HG02571 (cell line): Measurements from ENCODE around the gene BAD.

Experiments used
- ATAC-seq: cut with Tn5 transposase; IDR thresholded peaks from one replicate; pipeline ENCODE4 v1.9.1; 2021; ENCODE audit warnings: mild to moderate bottlenecking, moderate library complexity; ENCODE audit not compliant: unreplicated experiment

The BAD gene

DNA sequence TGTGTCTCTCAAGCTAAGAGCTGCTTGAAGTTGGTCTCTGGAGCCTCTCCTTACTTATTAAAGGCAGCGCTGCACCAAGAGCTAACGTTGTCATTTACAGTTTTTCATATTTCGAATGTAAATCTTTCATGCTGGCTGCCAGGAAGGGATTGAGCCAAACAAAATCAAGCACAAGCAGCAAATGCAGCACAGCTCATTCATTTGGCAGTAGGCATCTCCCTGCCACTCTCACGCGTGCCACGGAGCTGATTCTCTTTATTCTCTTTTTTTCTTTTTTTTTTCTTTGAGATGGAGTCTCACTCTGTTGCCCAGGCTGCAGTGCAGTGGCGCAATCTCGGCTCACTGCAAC is 51.5 kb downstream of the BAD start:
- ATAC-seq: no peak

DNA sequence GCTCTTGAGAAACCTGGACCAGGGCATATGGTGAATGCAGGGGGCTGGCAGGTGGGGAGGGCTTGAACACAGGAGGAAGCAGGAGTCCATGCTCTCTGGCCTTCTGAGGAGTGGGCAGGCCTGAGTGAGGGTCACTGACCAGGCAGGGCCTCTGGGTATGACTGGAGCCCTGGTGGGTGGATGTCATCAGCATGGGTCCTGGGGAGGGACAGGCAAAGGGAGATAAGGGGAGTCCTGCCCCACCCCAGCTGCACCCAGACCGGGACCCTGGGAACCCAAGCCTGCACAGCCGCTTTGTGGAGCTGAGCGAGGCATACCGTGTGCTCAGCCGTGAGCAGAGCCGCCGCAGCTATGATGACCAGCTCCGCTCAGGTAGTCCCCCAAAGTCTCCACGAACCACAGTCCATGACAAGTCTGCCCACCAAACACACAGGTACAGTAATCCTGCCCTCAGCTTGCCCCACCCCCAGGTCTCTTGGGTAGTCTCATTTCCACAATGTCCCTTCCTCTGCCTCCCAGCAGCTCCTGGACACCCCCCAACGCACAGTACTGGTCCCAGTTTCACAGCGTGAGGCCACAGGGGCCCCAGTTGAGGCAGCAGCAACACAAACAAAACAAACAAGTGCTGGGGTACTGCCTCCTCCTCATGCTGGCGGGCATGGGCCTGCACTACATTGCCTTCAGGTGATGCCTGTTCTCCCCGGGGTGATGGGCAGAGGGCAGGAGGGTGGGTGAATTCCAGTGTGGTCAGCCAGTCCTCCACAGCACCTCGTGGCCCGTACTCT is 52.1 kb downstream of the BAD start:
- ATAC-seq: no peak

DNA sequence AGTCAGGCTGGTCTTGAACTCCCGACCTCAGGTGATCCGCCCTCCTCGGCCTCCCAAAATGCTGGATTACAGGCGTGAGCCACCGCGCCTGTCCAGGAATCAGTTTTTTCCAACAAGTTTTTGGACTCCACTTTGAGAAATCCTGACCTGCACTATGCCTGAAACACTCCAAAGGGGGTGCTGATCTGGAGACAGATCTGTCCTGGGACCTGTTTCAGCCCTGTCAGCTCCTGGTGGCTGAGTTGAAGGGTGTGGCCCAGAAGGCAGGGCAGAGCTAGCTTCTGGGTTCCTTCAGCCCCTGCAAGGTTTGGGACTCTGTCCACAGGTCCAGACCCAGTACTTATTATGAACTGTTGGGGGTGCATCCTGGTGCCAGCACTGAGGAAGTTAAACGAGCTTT is 52.9 kb downstream of the BAD start:
- no peak for ATAC-seq

DNA sequence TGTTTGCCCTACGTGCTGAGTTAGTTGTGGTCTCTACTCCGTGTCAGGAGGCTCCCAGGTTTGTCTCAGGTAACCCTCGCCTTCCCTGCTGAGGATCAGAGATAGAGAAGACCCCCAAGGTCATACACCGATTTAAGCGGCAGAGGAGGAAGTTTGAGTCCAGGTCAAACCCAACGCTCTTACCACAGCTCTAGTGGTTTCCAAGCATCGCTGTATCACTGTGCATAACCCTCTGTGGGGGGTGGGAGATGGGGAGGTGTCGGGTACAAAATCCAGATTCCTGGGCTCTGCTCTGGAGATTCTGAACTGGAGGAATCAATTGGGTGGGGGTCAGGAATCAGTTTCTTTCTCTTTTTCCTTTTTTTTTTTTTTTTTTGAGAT is 53.5 kb downstream of the BAD start:
- ATAC-seq: no peak

DNA sequence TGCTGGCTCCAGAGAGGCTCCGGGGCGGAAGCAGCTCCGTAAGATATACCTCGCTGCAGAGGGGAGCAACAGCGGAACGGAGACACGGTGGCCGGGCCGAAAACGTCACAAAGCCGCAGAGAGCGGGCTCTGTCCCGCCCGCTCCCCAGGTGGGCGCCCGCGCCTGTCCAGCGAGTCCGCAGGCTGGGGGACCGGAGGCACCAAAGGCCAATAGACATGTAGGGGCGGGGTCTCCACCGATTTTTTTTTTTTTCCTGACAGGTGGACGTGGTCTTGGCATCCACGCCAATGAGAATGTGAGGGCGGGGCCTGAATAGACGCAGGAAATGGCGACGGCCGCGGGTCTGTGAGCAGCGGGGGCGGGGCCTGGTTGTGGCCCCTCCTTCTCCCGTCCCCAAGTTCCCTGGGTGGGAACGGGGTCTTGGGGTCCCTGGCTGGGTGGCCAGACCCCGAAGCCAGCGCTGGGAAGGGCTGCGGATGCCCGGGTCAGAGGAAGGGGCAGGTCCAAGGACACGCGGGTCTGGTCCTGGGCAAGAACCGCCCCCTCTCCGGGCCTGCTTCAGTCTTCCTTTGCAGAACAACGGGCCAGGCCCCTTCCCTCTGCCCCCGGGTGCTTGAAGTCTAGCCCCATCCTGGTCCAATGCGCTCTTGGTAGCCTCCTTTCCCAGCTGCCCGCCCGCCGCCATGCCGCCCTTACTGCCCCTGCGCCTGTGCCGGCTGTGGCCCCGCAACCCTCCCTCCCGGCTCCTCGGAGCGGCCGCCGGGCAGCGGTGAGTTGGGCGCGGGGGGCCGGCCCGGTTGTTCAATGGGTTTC is 54.1 kb downstream of the BAD start, which contains the start of gene DNAJC4:
Gene DNAJC4, plus strand, starts transcription at position 378 of the 814 bp plus-strand sequence. Its CDS starts 307 bp downstream, at position 685.
- ATAC-seq: no peak

DNA sequence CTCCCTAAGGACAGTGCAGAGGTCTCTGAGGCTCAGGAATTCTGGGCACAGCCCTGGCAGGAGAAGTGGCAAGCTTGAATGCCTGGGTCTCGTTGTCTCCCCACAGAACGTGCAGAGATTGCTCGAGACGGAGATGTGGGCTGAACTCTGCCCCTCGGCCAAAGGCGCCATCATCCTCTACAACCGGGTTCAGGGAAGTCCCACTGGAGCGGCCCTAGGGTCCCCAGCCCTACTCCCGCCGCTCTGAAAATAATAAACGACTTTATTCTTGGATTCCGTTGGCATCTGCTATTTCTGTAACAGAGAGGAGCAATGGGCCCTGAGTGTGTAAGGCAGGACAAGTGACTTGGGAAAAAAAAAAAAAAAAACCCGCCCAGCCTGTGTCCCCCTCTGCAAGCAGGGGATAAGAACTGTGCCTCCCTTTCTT is 54.7 kb downstream of the BAD start:
- ATAC-seq: no peak

DNA sequence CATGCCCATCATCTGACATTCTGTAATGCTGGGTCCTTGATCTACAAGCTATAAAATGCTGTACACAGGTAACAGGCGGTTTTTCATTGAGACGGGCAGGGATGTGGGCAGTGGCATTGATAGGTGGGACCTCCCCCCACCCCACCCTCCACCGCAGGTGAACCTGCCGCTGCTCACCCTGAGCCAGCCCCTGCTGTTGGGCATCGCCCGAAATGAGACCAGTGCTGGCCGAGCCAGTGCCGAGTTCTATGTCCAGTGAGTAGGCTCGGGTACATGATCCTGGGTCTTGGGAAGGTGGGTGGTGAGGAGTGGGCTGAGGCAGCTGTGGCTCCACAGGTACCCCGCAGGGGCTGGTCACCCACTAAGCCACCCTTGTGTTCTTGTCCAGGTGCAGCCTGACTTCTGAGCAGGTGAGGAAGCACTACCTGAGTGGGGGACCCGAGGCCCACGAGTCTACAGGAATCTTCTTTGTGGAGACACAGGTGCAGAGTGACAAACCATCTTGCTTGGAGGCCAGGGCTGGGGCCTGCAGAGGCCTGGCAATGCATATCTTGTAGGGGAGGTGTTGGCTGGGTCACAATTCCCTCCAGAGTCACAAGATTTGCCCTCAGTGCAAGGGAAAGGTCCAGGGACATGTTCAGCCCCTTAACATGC is 55.2 kb downstream of the BAD start:
- no peak for ATAC-seq

DNA sequence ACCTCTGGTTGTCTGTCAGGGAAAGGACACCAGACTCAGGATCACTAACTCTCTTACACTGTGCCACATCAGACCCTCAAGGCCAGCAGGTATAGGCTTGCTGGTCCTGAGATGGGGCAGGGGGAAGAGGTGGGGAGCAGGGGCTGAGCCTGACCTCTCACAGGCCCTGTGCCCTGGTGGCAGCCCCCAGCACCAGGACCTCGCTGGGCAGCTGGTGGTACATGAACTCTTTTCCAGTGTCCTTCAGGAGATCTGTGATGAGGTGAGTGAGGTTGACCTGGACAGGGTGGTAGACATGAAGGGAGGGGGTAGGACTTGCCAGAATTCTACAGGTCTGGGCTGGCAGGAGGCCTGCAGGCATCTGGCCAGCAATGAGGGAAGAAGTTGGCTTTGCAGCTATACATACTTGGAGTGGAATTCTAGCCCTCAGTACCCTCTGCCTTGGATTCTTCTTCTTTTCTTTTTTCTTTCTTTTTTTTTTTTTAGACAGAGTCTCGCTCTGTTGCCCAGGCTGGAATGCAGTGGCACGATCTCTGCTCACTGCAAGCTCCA is 57.0 kb downstream of the BAD start:
- ATAC-seq: no peak

DNA sequence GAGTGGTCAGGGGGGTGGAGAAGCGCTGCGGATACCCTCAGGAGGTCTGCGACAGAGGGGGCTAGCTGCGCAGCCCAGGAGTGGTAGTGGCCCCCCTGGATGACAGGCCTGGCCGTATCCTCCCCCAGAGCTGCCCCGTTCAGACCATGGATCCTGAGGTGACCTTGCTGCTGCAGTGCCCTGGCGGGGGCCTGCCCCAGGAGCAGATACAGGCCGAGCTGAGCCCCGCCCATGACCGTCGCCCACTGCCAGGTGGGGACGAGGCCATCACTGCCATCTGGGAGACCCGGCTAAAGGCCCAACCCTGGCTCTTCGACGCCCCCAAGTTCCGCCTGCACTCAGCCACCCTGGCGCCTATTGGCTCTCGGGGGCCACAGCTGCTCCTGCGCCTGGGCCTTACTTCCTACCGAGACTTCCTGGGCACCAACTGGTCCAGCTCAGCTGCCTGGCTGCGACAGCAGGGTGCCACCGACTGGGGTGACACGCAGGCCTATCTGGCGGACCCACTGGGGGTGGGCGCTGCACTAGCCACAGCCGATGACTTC is 57.9 kb downstream of the BAD start:
- ATAC-seq: peak; percentile 26

DNA sequence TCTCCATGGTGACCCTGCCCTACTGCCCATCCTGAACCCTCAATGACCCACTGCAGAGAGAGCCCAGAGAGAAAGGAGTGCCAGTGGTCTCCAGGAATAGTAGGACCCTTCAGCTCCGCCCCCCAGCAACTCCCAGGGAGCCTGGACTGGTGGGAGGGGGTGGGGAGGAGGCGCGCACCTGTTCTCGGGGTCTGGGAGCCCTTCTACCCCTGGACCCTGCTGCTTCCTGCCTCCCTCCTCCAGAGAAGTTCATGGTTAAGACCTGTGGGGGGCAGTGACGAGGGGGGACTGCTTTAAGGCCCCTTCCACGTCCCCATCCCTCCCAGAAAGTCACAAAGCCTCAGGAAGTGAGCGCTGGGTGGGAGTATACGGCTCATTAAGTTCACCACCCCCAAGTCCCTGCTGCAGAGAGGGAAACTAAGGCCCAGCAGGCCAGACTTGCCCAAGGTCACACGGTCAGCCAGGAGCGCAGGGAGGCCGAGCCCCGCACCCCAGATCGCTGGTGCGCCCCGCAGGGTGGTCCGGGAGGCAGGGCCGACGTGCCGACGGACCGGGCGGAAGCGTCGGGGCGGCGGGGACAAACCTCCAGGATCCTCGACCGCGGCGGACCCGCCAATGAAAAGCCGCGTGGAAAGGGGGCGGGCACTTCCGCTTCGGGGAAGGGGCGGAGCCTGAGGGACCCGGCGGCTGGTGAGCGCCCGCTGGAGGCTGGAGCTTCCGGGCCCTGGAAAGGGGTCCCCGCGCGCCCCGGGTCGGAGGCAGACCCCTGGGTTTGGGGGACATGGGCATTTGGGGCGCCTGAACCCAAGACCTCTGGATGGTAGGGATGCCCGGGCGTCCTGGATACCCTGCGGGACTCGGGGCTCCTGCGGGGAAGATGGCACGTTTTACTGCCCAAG is 58.6 kb downstream of the BAD start, which contains the start of the genes NUDT22 and TRPT1:
Gene NUDT22, plus strand, starts transcription at position 667 of the 899 bp plus-strand sequence. CDS start 379 bp downstream, outside the sequence.
Gene TRPT1, minus strand, starts transcription at position 579 of the 899 bp plus-strand sequence. Its CDS starts 326 bp downstream, at position 253.
- ATAC-seq: peak; percentile 59

DNA sequence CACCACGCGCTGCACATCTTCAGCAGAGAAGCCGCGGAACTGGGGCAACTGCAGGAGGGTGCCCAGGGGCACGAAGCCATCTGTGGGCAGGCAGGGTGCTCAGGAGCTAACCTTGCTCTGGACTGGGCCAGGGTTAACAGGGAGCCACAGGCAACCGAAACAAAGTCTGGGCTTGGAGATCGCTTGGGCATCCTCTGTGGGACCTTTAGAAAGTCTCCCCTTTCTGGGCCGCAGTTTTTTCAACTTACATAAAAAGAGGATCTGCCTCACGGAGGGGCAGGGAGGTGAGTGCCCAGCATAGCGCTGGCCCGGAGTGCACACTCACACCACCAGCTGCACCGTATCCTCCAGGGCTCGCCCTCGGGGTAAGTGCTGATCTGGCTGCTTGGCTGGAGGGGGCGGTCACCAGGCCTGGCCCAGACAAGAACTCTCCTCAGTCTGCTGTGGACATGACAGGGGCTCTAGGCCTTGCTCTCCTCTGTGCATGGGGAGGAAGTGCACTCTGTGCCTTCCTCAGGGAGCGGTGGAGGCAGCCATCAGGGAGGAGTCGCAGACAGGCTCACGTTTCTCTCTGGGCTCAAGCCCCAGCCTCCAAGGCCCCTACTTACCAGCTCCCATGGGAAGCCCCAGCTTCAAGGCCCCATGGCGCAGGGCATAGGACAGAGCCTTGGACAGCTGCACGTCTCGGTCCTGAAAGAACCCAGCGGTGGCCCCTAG is 59.4 kb downstream of the BAD start:
- no peak for ATAC-seq

DNA sequence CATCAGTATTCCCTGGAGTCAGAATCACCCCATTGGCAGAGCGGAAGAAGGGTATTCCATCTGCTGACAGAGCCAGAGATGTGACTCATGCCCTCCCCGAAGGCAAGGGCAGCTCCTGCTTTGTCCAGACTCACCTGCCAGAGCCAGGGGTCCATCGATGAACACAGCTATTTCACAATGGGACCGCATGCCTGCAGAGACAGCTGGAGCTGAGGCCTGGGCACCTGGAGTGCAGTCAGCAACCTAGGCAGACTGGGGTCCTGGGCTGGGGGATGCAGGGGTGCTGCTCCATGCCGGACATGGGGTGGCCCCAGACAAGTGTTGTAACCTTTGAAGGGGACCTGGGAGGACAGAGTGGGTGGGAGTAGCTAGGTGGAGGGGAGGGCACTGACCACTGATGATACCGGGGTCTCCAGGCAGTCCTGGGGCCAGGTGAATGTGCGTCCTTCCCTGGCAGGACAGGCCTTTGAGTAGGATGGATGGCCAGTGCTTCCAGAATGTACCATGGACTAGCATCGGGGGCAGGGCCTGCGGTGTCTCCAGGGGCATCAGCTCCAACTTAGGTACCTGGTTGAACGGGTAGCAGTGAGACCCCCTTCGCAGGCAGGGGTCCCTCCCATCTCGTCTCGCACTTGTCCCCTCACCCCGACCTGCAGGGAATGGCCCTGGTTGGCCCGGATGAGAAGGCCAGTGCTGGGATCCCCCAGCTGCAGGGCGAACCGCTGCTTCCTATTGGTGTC is 60.1 kb downstream of the BAD start:
- no peak for ATAC-seq

DNA sequence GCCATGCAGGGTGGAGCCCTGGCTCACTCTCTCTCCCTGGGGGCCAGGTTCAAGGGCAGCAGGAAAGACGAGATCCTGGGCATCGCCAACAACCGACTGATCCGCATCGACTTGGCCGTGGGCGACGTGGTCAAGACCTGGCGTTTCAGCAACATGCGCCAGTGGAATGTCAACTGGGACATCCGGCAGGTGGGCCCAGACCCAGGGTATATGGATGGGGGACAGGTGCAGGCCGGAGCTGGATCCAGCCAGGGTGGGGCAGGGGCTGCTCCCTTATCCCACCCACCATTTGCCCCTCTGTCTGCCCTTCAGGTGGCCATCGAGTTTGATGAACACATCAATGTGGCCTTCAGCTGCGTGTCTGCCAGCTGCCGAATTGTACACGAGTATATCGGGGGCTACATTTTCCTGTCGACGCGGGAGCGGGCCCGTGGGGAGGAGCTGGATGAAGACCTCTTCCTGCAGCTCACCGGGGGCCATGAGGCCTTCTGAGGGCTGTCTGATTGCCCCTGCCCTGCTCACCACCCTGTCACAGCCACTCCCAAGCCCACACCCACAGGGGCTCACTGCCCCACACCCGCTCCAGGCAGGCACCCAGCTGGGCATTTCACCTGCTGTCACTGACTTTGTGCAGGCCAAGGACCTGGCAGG is 61.3 kb downstream of the BAD start:
- ATAC-seq: no peak

DNA sequence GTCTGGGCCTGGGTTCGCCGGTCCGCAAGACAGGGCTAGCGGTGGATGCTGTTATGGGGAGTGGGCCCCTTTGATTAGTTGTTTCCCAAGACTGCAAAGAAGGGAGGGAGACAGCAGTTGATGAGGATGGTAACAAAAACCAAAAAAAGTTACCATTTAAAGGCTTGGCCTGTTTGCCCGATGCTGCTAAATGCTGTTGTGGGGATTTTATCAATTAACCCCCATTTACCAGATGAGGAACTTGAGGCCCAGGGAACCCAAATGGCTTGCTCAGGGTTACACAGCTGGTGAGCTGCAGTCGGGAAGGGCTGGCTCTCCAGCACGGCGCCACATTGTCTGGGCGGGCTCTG is 61.8 kb downstream of the BAD start:
- no peak for ATAC-seq

DNA sequence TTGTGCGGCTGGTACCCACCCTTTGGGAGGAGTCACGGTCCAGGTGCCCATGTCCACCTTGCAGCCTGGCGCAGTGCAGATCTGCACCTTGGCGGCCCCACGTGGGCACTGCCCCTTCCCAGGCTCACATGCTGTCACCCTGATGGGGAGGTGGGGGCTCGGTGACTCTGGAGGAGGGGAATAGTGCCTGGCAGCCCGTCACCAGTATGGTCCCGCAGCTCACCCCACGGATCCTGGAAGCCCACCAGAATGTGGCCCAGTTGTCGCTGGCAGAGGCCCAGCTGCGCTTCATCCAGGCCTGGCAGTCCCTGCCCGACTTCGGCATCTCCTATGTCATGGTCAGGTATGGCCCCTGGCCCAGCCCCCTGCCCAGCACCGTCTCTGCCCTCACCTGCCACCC is 63.7 kb downstream of the BAD start:
- ATAC-seq: no peak

DNA sequence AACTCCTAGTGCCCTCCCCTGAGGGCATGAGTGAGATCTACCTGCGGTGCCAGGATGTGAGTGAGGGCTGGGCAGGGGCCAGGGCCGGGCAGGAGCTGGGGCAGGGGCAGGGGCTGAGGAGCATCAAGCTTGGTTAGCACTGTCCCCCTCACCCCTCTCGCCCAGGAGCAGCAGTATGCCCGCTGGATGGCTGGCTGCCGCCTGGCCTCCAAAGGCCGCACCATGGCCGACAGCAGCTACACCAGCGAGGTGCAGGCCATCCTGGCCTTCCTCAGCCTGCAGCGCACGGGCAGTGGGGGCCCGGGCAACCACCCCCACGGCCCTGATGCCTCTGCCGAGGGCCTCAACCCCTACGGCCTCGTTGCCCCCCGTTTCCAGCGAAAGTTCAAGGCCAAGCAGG is 64.2 kb downstream of the BAD start:
- no peak for ATAC-seq
